Cardiac muscle cell (in vitro differentiated cells and primary cell): Measurements from ENCODE around the gene PTCD1. TPM values are rescaled to one million over a fixed set of nuclear protein-coding genes. Genes with fewer than 3 reads are reported as not detected.

ENCODE experiments used
- DNase-seq, 2 donors: peaks; one replicate each; pipeline versions ENCODE4 v3.0.0 to v3.0.0-alpha.2; 2010 to 2017; ENCODE audit warnings: low read depth in 1 of 2, low spot score in 1 of 2
- H3K27ac ChIP-seq: fragments of 200-600 bp; sonication (generic); 2 replicates; pipeline ENCODE4 v1.5.1; 2016
- H3K27me3 ChIP-seq: fragments of 200-600 bp; sonication (generic); 2 replicates; pipeline ENCODE4 v1.6.0; 2016; ENCODE audit warnings: control low read depth
- H3K36me3 ChIP-seq: fragments of 200-600 bp; sonication (generic); 2 replicates; pipeline ENCODE4 v1.5.1; 2016; ENCODE audit warnings: control low read depth
- H3K4me1 ChIP-seq: fragments of 200-600 bp; sonication (generic); 2 replicates; pipeline ENCODE4 v1.8.1; 2017; ENCODE audit warnings: low read depth, mild to moderate bottlenecking, mixed run types
- H3K4me3 ChIP-seq: fragments of 200-600 bp; sonication (generic); 2 replicates; pipeline ENCODE4 v1.5.1; 2016; ENCODE audit warnings: mild to moderate bottlenecking
- H3K9me3 ChIP-seq: fragments of 200-600 bp; sonication (generic); 2 replicates; pipeline ENCODE4 v1.5.1; 2017; ENCODE audit warnings: low read depth, mild to moderate bottlenecking, control low read depth
- polyA plus RNA-seq: library from polyadenylated mRNA; unstranded; fragments of >200 nt; fragmentation: Nextera tagmentation; extraction: Ambion mirVana; gene quantifications from 2 replicates; pipeline ENCODE4 v1.2.1, GENCODE V29; 2016
- total RNA-seq: library from RNA; depleted of rRNA; stranded (reverse); fragments of >200 nt; gene quantifications from 2 replicates; pipeline ENCODE4 v1.2.3, GENCODE V29; 2016
- TF ChIP-seq, protein P1 (sequence below): IDR thresholded peaks from 2 replicates; pipeline ENCODE4 v1.5.1; 2012; ENCODE audit warnings: low read depth, mild to moderate bottlenecking, low read length

PTCD1 gene
- total and polyA plus RNA-seq, 2 experiments from 2014 or later = 6.1 to 27.9 TPM

DNA sequence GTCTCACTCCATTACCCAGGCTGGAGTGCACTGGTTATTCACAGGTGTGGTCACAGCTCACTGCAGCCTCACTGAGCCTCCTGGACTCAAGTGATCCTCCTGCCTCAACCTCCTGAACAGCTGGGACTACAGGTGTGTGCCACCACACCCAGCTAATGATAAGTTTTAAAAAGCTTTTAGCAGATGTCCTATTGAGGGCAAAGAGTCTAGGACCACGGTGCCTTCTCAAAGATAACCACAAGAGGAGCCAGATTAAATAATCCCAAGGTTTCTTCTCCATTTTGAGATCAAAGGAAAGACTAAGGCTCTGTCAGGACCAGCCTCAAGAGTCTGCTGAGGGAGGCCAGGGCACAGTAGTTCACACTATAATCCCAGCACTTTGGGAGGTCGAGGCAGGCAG, 22.6 kb upstream of the PTCD1 start:
- Histone ChIP-seq H3K36me3 (peaks cover 19% of the 10 kb centered on the region), H3K27me3 (no peaks in the 10 kb centered on the region), H3K4me3 (no peak overlapping the region), H3K9me3 (no peaks in the 10 kb centered on the region), H3K4me1 (peaks cover 8% of the 10 kb centered on the region), H3K27ac (peak overlapping the region; percentile 16)
- DNase-seq = no peak
- TF ChIP-seq, protein P1, sequence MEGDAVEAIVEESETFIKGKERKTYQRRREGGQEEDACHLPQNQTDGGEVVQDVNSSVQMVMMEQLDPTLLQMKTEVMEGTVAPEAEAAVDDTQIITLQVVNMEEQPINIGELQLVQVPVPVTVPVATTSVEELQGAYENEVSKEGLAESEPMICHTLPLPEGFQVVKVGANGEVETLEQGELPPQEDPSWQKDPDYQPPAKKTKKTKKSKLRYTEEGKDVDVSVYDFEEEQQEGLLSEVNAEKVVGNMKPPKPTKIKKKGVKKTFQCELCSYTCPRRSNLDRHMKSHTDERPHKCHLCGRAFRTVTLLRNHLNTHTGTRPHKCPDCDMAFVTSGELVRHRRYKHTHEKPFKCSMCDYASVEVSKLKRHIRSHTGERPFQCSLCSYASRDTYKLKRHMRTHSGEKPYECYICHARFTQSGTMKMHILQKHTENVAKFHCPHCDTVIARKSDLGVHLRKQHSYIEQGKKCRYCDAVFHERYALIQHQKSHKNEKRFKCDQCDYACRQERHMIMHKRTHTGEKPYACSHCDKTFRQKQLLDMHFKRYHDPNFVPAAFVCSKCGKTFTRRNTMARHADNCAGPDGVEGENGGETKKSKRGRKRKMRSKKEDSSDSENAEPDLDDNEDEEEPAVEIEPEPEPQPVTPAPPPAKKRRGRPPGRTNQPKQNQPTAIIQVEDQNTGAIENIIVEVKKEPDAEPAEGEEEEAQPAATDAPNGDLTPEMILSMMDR = no peak

DNA sequence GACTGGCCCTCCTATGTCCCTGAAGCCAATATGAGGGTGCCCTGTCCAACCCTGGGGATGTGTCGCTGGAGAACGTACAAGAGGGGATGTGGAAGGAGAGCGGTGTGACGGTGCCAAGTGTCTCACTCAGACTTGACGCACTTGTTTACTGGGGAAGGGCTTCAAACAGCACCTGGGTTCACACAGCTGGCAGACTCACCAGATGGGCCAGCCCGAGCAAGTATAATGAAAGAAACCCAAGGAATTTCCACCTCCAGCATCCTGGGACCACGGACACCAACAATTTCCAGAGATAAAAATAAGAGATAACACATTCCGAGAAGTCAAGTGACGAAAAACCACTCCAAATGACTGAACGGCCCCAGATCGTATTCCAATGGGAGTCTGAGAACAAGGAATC, 22.1 kb upstream of the PTCD1 start:
- Histone ChIP-seq H3K9me3 (no peaks in the 10 kb centered on the region), H3K4me3 (no peak overlapping the region), H3K4me1 (peaks cover 8% of the 10 kb centered on the region), H3K27me3 (no peaks in the 10 kb centered on the region), H3K27ac (peak overlapping the region; percentile 30), H3K36me3 (peaks cover 19% of the 10 kb centered on the region)
- TF ChIP-seq, protein P1 = no peak
- DNase-seq = no peak

DNA sequence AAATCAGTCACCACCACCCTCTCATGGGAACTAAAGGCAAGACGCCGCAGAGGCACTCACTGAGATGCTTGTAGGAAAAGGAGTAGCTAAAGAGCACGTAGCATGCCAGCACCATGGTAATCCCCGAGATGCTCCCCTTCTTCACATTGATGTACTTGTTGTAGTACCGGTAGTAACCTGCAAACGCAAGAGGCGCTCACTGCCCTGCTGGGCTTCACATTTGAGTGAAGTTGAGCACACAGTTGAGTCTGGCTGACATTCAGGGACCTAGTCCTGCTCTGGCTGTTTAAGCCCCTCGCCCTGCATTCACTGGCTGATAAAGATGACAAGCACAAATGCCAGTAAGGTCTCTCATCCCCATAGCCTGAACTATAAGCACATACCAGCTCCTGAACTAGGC, 20.5 kb upstream of the PTCD1 start:
- Histone ChIP-seq H3K9me3 (no peaks in the 10 kb centered on the region), H3K27ac (no peak overlapping the region), H3K4me1 (peaks cover 3% of the 10 kb centered on the region), H3K27me3 (no peaks in the 10 kb centered on the region), H3K4me3 (no peak overlapping the region), H3K36me3 (peaks cover 26% of the 10 kb centered on the region)
- TF ChIP-seq, protein P1 = peak; percentile 23
- peak in 1 of 2 donors; percentile 19 for DNase-seq

DNA sequence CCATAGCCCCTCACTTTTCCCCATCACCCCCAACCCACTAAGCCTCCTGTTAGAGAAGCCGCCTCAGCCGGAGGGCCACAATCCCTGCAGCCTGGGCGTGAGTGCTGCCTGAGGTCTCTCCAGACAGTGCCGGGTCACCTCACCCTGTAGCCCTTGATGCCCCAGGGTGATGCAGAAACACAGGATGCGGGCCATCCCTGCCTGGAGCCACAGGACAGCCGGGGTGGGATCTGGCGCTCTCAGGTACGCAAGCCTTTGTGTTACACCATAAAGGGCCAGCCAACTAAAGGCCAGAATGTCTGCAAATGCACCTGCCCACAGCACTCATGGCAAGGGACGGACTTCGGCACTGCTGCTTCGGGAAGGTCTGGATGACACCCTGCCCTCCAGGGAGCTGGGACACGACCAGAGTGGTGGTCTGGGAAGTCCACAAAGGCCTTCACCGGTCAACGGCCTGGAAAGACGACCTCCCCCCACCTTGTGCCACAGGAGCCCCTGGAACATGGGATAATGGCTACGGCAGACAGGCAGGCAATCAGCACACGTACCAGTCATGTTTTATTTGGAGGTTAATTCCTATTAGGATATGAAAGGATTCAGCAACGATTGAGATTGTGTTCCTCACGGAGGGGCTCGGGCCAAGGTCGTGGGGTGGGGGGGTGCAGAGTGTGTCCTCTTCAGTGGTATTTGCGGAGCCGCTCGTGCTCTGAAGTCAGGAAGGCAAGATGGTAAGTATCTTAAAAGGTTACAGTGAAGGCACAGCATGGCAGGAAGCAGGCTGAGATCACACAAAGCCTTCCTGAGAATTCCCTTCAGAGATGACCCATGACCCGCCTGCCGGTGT, 19.3 kb upstream of the PTCD1 start:
- peaks cover 3% of the 10 kb centered on the region for H3K4me1 ChIP-seq
- peaks cover 33% of the 10 kb centered on the region for H3K36me3 ChIP-seq
- TF ChIP-seq, protein P1 = no peak
- no peaks in the 10 kb centered on the region for H3K9me3 ChIP-seq
- H3K27ac ChIP-seq = peak overlapping the region; percentile 30
- no peaks in the 10 kb centered on the region for H3K27me3 ChIP-seq
- DNase-seq = no peak
- no peak overlapping the region for H3K4me3 ChIP-seq

- peaks cover 3% of the 10 kb centered on the region for H3K4me1 ChIP-seq
- no peaks in the 10 kb centered on the region for H3K27me3 ChIP-seq
- peaks cover 37% of the 10 kb centered on the region for H3K36me3 ChIP-seq
- no peak for DNase-seq
- no peak overlapping the region for H3K4me3 ChIP-seq
- H3K9me3 ChIP-seq = no peaks in the 10 kb centered on the region
- no peak overlapping the region for H3K27ac ChIP-seq
- TF ChIP-seq, protein P1 = no peak
Measured at GRCh38 chr7:99457050-99457649, 18.6 kb upstream of the PTCD1 start.
